ENCODE data around the gene BCO2. TPM values are rescaled to one million over a fixed set of nuclear protein-coding genes. Genes with fewer than 3 reads are reported as not detected.
A peak's percentile ranks its signal among the peaks of the same experiment; 100 is the strongest.

BCO2 gene
- total RNA-seq, 1 experiment from 2014 or later: not detected

DNA sequence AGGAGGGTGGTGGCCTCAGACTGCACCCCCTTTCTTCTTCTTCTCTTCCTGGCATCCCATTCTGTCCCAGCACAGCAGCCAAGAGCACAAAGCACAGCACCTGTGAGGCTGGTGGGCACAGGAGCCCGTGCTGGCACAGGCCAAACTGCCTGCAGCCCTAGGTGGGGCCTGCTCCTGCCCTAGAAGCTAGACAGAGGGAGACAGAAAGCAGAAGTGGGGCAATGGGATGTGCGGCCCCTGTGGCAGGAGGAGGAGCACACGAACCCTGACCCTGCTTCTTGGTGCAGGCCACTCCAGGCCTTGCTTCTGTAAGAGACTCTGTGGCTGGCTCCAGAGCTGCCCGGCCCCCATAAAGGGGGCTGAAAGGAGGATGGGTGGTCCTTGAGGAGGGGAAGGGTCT is 47.0 kb downstream of the BCO2 start:
- H3K27ac Mint-ChIP-seq (ENCODE audit: low read depth, unreplicated experiment): no peak overlapping the region
- intact Hi-C loops (cut with micrococcal nuclease): loop anchor here (10.0 kb wide), 3 partner anchors 332 to 892 kb away; no protein-coding TSS in a partner anchor
- CTCF ChIA-PET: interaction anchor here (0.9 to 15.5 kb wide), 5 partner anchors 47 to 110 kb away, joined by 3 to 428 read pairs (median 4); partner anchors contain the start of gene BCO2

DNA sequence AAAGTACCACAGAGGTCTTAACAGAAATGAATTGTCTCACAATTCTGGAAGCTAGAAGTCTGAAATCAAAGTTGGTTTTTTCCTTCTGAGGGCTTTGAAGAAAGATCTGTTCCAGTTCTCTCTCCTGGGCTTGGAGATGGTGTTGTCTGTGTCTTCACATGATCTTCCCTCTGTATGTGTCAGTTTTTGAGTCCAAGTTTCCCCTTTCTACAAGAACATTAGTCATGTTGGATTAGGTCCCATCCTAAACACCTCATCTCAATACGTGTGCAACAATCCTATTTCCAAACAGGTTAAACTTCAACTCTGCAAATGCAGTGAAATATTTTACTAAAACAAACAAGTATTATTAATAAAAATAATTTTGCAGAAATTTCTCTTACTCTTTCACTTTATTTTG is 47.8 kb downstream of the BCO2 start:
- intact Hi-C loops (cut with micrococcal nuclease): loop anchor here (10.0 kb wide), 3 partner anchors 332 to 892 kb away; no protein-coding TSS in a partner anchor
- no peak overlapping the region for H3K27ac Mint-ChIP-seq (ENCODE audit: low read depth, unreplicated experiment)
- no peak overlapping the region for H3K4me3 Mint-ChIP-seq (ENCODE audit: unreplicated experiment)
- DNase-seq (ENCODE audit: unreplicated experiment): peak; percentile 43
- H3K4me1 Mint-ChIP-seq (ENCODE audit: insufficient read depth, unreplicated experiment): peaks cover 28% of the 10 kb centered on the region
- BruUV-seq (replicated peaks): no TSS peak
- no peaks in the 10 kb centered on the region for H3K9me3 Mint-ChIP-seq (ENCODE audit: unreplicated experiment)
- ChIA-PET POLR2A (interaction anchor here (0.6 to 1.9 kb wide), 10 partner anchors 9 to 296 kb away, joined by 3 to 7 read pairs (median 4); no protein-coding TSS in a partner anchor), CTCF (interaction anchor here (0.6 to 15.5 kb wide), 7 partner anchors 58 to 132 kb away, joined by 3 to 428 read pairs (median 3); no protein-coding TSS in a partner anchor)
- peaks cover 16% of the 10 kb centered on the region for H3K36me3 Mint-ChIP-seq (ENCODE audit: insufficient read depth, unreplicated experiment)
- no peaks in the 10 kb centered on the region for H3K27me3 Mint-ChIP-seq (ENCODE audit: insufficient read depth, unreplicated experiment)
- TF ChIP-seq CTCF (IDR thresholded peaks at IDR 0.05; ENCODE audit: unreplicated experiment): no peak

More for the DNA sequence above, 47.0 kb downstream of the BCO2 start:
- DNase-seq (ENCODE audit: unreplicated experiment): no peak
- no peaks in the 10 kb centered on the region for H3K27me3 Mint-ChIP-seq (ENCODE audit: insufficient read depth, unreplicated experiment)
- no peak overlapping the region for H3K4me3 Mint-ChIP-seq (ENCODE audit: unreplicated experiment)
- H3K36me3 Mint-ChIP-seq (ENCODE audit: insufficient read depth, unreplicated experiment): peaks cover 9% of the 10 kb centered on the region
- peaks cover 24% of the 10 kb centered on the region for H3K4me1 Mint-ChIP-seq (ENCODE audit: insufficient read depth, unreplicated experiment)
- POLR2A ChIA-PET: interaction anchor here (0.7 to 2.0 kb wide), 8 partner anchors 53 to 962 kb away, joined by 3 to 14 read pairs (median 5); no protein-coding TSS in a partner anchor
- no peaks in the 10 kb centered on the region for H3K9me3 Mint-ChIP-seq (ENCODE audit: unreplicated experiment)
- no TSS peak for BruUV-seq (replicated peaks)
- TF ChIP-seq CTCF (IDR thresholded peaks at IDR 0.05; ENCODE audit: unreplicated experiment): no peak

DNA sequence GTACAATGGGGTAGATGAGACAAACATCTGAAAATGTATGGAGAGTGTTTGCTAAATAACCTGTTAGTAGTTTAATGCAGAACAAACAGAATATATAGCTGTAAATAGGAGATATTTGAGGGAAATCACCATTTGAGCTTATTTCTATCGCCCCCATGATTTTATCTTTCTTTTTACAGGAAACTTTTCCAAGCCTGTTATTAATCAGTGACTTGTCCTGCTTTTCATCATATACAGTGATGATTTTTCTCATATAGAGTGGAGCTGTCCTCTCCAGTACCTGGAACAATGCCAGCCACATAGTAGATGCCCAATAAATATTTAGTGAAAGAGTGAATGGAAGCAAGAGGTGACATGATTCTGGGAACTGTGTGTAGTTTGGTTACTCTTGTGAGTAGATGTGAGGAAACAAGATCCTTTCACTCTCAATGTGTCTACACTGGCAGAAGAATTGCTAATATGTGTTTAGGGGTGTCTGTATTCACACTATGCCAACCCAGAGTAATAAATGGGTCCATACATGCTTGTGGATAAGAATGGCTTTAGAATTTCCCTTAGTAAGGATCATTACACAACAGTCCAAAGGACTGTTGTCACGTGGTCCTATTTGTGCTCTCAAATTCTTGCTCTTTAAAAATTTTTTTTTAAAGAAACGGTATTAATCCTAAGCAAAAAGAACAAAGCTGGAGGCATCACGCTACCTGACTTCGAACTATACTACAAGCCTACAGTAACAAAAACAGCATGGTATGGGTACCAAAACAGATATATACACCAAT is 48.6 kb downstream of the BCO2 start:
- CTCF ChIA-PET: interaction anchor here (0.6 to 15.5 kb wide), 5 partner anchors 47 to 110 kb away, joined by 3 to 428 read pairs (median 4); no protein-coding TSS in a partner anchor
- intact Hi-C loops (cut with micrococcal nuclease): loop anchor here (10.0 kb wide), 3 partner anchors 331 to 891 kb away; no protein-coding TSS in a partner anchor

More for the DNA sequence above, 48.6 kb downstream of the BCO2 start:
- Mint-ChIP-seq H3K9me3 (ENCODE audit: unreplicated experiment) (no peaks in the 10 kb centered on the region), H3K27ac (ENCODE audit: low read depth, unreplicated experiment) (no peak overlapping the region), H3K36me3 (ENCODE audit: insufficient read depth, unreplicated experiment) (peaks cover 23% of the 10 kb centered on the region), H3K4me1 (ENCODE audit: insufficient read depth, unreplicated experiment) (peaks cover 28% of the 10 kb centered on the region), H3K4me3 (ENCODE audit: unreplicated experiment) (no peak overlapping the region), H3K27me3 (ENCODE audit: insufficient read depth, unreplicated experiment) (no peaks in the 10 kb centered on the region)
- BruUV-seq (replicated peaks): no TSS peak
- no peak for DNase-seq (ENCODE audit: unreplicated experiment)
- no peak for TF ChIP-seq CTCF (IDR thresholded peaks at IDR 0.05; ENCODE audit: unreplicated experiment)
- POLR2A ChIA-PET: interaction anchor here (1.0 to 1.9 kb wide), 8 partner anchors 8 to 297 kb away, joined by 3 to 7 read pairs (median 5); no protein-coding TSS in a partner anchor
